Panc1 (cell line): ENCODE results near the gene MCM3AP. TPM values are rescaled to one million over a fixed set of nuclear protein-coding genes. Genes with fewer than 3 reads are reported as not detected.

Experiments used
- ATAC-seq: fragments of 200-7000 bp; cut with Tn5 transposase; 2 replicates; pipeline ENCODE4 v1.9.1; 2020; ENCODE audit warnings: mild to moderate bottlenecking, moderate library complexity
- BruUV-seq: library from RNA; stranded (reverse); fragments of 400-500 nt; replicated peaks from 2 replicates; lab custom pipeline; 2021; lab: Mats Ljungman, UMichigan
- CTCF ChIA-PET: fragments of 300-600 bp; sonication (Branson Sonifier 250); formaldehyde crosslinking; loops from one replicate; lab custom pipeline; 2022; ENCODE audit warnings: antibody characterized with exemption; lab: Charles Lee
- POLR2A ChIA-PET: fragments of 300-600 bp; sonication (Branson Sonifier 250); formaldehyde crosslinking; loops from one replicate; lab custom pipeline; 2022; ENCODE audit warnings: antibody characterized with exemption; lab: Charles Lee
- DNase-seq: peaks from one replicate; pipeline ENCODE4 v3.0.0-alpha.2; 2010; ENCODE audit warnings: low read depth, low spot score
- H3K27ac ChIP-seq: 2 replicates; pipeline ENCODE4 v1.5.1; 2011; ENCODE audit warnings: mild to moderate bottlenecking, low read length, inconsistent platforms
- H3K27me3 ChIP-seq: fragments of 200-500 bp; sonication (Bioruptor generic); 2 replicates; pipeline ENCODE4 v1.6.0; 2014; ENCODE audit warnings: low read length, inconsistent platforms; ENCODE audit not compliant: control insufficient read depth, insufficient read depth
- H3K36me3 ChIP-seq: fragments of 200-500 bp; sonication (Bioruptor generic); 2 replicates; pipeline ENCODE4 v1.5.1; 2014; ENCODE audit warnings: inconsistent platforms, mild to moderate bottlenecking, low read length, moderate library complexity; ENCODE audit not compliant: control insufficient read depth, insufficient read depth
- H3K4me1 ChIP-seq: 2 replicates; pipeline ENCODE4 v1.5.1; 2011; ENCODE audit warnings: inconsistent platforms, mild to moderate bottlenecking, low read length, moderate library complexity; ENCODE audit not compliant: control insufficient read depth, insufficient read depth
- H3K4me3 ChIP-seq, 2 experiments: 2 replicates each; pipeline ENCODE4 v1.5.1; 2011 to 2012; ENCODE audit warnings: low read depth in 2 of 2, low read length in 2 of 2, mild to moderate bottlenecking in 2 of 2, inconsistent platforms in 1 of 2, moderate library complexity in 1 of 2
- H3K9me3 ChIP-seq: fragments of 200-500 bp; sonication (Bioruptor generic); 2 replicates; pipeline ENCODE4 v1.5.1; 2014; ENCODE audit warnings: low read depth, mild to moderate bottlenecking, inconsistent platforms, low read length, moderate library complexity; ENCODE audit not compliant: control insufficient read depth, insufficient read depth
- CTCF ChIP-seq: fragments of 450-650 bp; IDR thresholded peaks from 2 replicates; pipeline ENCODE4 v1.5.1; 2017; ENCODE audit warnings: mild to moderate bottlenecking
- POLR2AphosphoS5 ChIP-seq: IDR thresholded peaks from 2 replicates; pipeline ENCODE4 v1.6.1; 2012; ENCODE audit warnings: mild to moderate bottlenecking, low read depth, low read length, moderate library complexity
- REST ChIP-seq, 2 experiments: IDR thresholded peaks; 2 replicates each; pipeline ENCODE4 v1.6.1; 2011 to 2012; ENCODE audit warnings: low read depth in 2 of 2, control low read depth in 1 of 2, low read length in 1 of 2, mild to moderate bottlenecking in 1 of 2, moderate library complexity in 1 of 2; ENCODE audit not compliant: insufficient read depth in 1 of 2
- SIN3A ChIP-seq: IDR thresholded peaks from 2 replicates; pipeline ENCODE4 v1.6.1; 2012; ENCODE audit warnings: low read depth, mild to moderate bottlenecking, low read length, moderate library complexity, borderline replicate concordance; ENCODE audit not compliant: insufficient read depth
- TCF7L2 ChIP-seq: IDR thresholded peaks from 2 replicates; pipeline ENCODE4 v1.6.1; 2011; ENCODE audit warnings: mild to moderate bottlenecking, low read depth, low read length, inconsistent platforms
- in situ Hi-C: cut with HindIII; loops from 2 replicates; pipeline ENCODE4 v1.10.0; 2016; ENCODE audit warnings: low sequenced_read_pairs, low pct_unique_long_range_greater_than_20kb
- intact Hi-C: fragments of 100-400 bp; cut with micrococcal nuclease; formaldehyde crosslinking; loops from one replicate; pipeline ENCODE4 v1.10.0; 2022; ENCODE audit not compliant: unreplicated experiment
- total RNA-seq: library from RNA; stranded (reverse); gene quantifications from one replicate; pipeline ENCODE4 v1.2.1, GENCODE V29; 2021; ENCODE audit not compliant: unreplicated experiment

MCM3AP gene
- total RNA-seq, 1 experiment from 2014 or later, result 95.0 TPM

GRCh38 chr21:46269466-46269865, 15.9 kb downstream of the MCM3AP start:
- DNase-seq, result peak; percentile 48
- Histone ChIP-seq H3K27me3 (no peaks in the 10 kb centered on the region), H3K36me3 (peaks cover 6% of the 10 kb centered on the region; the same call in 1 of the 2 replicates), H3K9me3 (no peaks in the 10 kb centered on the region), H3K4me1 (peaks cover 19% of the 10 kb centered on the region), H3K27ac (peak overlapping the region; percentile 52), H3K4me3 (no peak overlapping the region)
- ATAC-seq, result peak; percentile 93
- CTCF ChIA-PET, result no interaction called here
- intact Hi-C loops (no loop called here), in situ Hi-C loops (no loop called here)
- POLR2A ChIA-PET, result no interaction called here
- TF ChIP-seq CTCF (no peak), TCF7L2 (no peak), SIN3A (no peak), POLR2AphosphoS5 (no peak; the same call in 1 of the 2 replicates), REST (IDR thresholded peaks at IDR 0.05; ENCODE audit: insufficient read depth in 1 of 2, low read depth in 2 of 2, low read length in 1 of 2) (no peak)
- BruUV-seq, result TSS peak; percentile 27

GRCh38 chr21:46268371-46268770, 17.0 kb downstream of the MCM3AP start:
- ATAC-seq (no peak), DNase-seq (no peak)
- ChIA-PET CTCF (no interaction called here), POLR2A (interaction anchor here (0.7 kb wide), 1 partner anchor 298 kb away, joined by 3 read pairs; no protein-coding TSS in a partner anchor)
- peaks cover 2% of the 10 kb centered on the region; the same call in 1 of the 2 replicates for H3K36me3 ChIP-seq
- H3K4me3 ChIP-seq, result no peak overlapping the region
- H3K27ac ChIP-seq, result peak overlapping the region; percentile 61; the same call in 1 of the 2 replicates
- in situ Hi-C loops, result no loop called here
- no peak for TF ChIP-seq REST (IDR thresholded peaks at IDR 0.05; ENCODE audit: insufficient read depth in 1 of 2, low read depth in 2 of 2, low read length in 1 of 2)
- TF ChIP-seq CTCF, result no peak
- no peak for TF ChIP-seq SIN3A
- no peak for TF ChIP-seq POLR2AphosphoS5
- TF ChIP-seq TCF7L2, result no peak
- intact Hi-C loops, result no loop called here
- H3K27me3 ChIP-seq, result no peaks in the 10 kb centered on the region
- no peaks in the 10 kb centered on the region for H3K9me3 ChIP-seq
- no TSS peak for BruUV-seq
- peaks cover 19% of the 10 kb centered on the region for H3K4me1 ChIP-seq
